Transverse colon (tissue), 4 donors: ENCODE measurements around the gene G6PC2. TPM values are rescaled to one million over a fixed set of nuclear protein-coding genes. Genes with fewer than 3 reads are reported as not detected.
"Not testable (repeated sequence)": the region's sequence is repeated elsewhere in the genome, so short reads cannot be mapped to it uniquely, and the experiment has no call there.

Experiments used
- DNase-seq: peaks from one replicate; pipeline ENCODE4 v3.0.0-alpha.2; 2019
- H3K27ac ChIP-seq, 4 donors: fragments of 200-600 bp; sonication (generic); 2 replicates each; pipeline ENCODE4 v1.5.1; 2016 to 2018; ENCODE audit warnings: inconsistent platforms in 4 of 4
- H3K27me3 ChIP-seq: fragments of 200-600 bp; sonication (generic); 2 replicates; pipeline ENCODE4 v1.5.1; 2017; ENCODE audit warnings: inconsistent platforms
- H3K36me3 ChIP-seq, 4 donors: fragments of 200-600 bp; sonication (generic); 2 replicates each; pipeline ENCODE4 v1.5.1; 2017 to 2019; ENCODE audit warnings: inconsistent platforms in 4 of 4
- H3K4me1 ChIP-seq, 4 donors: fragments of 200-600 bp; sonication (generic); 2 replicates each; pipeline ENCODE4 v1.5.1; 2017 to 2020; ENCODE audit warnings: inconsistent platforms in 4 of 4
- H3K4me3 ChIP-seq, 4 donors: fragments of 200-600 bp; sonication (generic); 1 replicate in 1 of 4; 2 replicates in 3 of 4; pipeline versions ENCODE4 v1.5.1 to v1.6.1; 2017 to 2019; ENCODE audit warnings: inconsistent platforms in 4 of 4
- H3K9me3 ChIP-seq, 2 donors: fragments of 200-600 bp; sonication (generic); 2 replicates each; pipeline ENCODE4 v1.5.1; 2017 to 2019; ENCODE audit warnings: inconsistent platforms in 2 of 2
- CTCF ChIP-seq, 5 experiments: fragments of 200-600 bp in 3 of 5; fragments of 450-650 bp in 2 of 5; sonication (generic) in 3 of 5; IDR thresholded peaks; 1 replicate in 2 of 5; 2 replicates in 3 of 5; pipeline ENCODE4 v1.5.1; 2016 to 2017; ENCODE audit warnings: antibody characterized with exemption in 5 of 5, inconsistent platforms in 3 of 5, mild to moderate bottlenecking in 2 of 5, moderate library complexity in 1 of 5
- EP300 ChIP-seq: sonication (generic); formaldehyde crosslinking; IDR thresholded peaks from one replicate; pipeline ENCODE4 v1.6.1; 2017; ENCODE audit warnings: antibody characterized with exemption, low read depth
- POLR2A ChIP-seq: fragments of 450-650 bp; IDR thresholded peaks from one replicate; pipeline ENCODE4 v1.6.1; 2016; ENCODE audit warnings: antibody characterized with exemption, mild to moderate bottlenecking, moderate library complexity
- POLR2AphosphoS5 ChIP-seq, 3 donors: sonication (generic); formaldehyde crosslinking; IDR thresholded peaks; one replicate each; pipeline ENCODE4 v1.6.1; 2016; ENCODE audit warnings: antibody characterized with exemption in 3 of 3
- WGBS, 2 donors: methylation state at CpG; one replicate each; pipeline ENCODE4 v1.1.5; 2018; ENCODE audit warnings: low coverage in 1 of 2; 5-methylcytosine and 5-hydroxymethylcytosine counted together
- in situ Hi-C, 4 donors: fragments of 200-750 bp; cut with MboI; loops; one replicate each; pipeline versions ENCODE4 v1.15.0 to v1.15.1; 2017; ENCODE audit warnings: low sequenced_read_pairs in 3 of 4, low pct_ligation_motif_present in 1 of 4, low pct_unique_long_range_greater_than_20kb in 1 of 4
- intact Hi-C: fragments of 100-400 bp; cut with DNase I; formaldehyde crosslinking; loops from one replicate; pipeline ENCODE4 v1.15.1; 2023; ENCODE audit warnings: low total_unique reads
- total RNA-seq, 4 donors: library from RNA; depleted of rRNA; stranded (reverse); fragments of >200 nt; gene quantifications; one replicate each; pipeline ENCODE4 v1.1.0, GENCODE V29; 2016

G6PC2 gene
- total RNA-seq, 4 donors from 2014 or later, result 0.55 to 0.79 TPM; not detected in 2

- TF ChIP-seq CTCF (IDR thresholded peaks at IDR 0.05) (no peak), POLR2AphosphoS5 (IDR thresholded peaks at IDR 0.05) (peak in 2 of 3 donors; percentile 10 to 40)
- no peaks in the 10 kb centered on the region for H3K9me3 ChIP-seq
- peak; percentile 27 for DNase-seq
- no peak overlapping the region for H3K4me3 ChIP-seq
- in situ Hi-C loops (no loop called here), intact Hi-C loops (no loop called here)
- WGBS, 2 donors, result 65 to 71% methylated on average over 3 to 6 of the region's 6 CpGs
- H3K4me1 ChIP-seq, result peaks cover 0 to 8% (median 2%) of the 10 kb centered on the region in 4 donors
- H3K36me3 ChIP-seq, result no peaks in the 10 kb centered on the region
- peak overlapping the region in 2 of 4 donors; percentile 4 to 33 for H3K27ac ChIP-seq
- H3K27me3 ChIP-seq, result no peaks in the 10 kb centered on the region
Measured at GRCh38 chr2:168874368-168875054, 26.6 kb upstream of the G6PC2 start.

GRCh38 chr2:168882163-168882562, 18.9 kb upstream of the G6PC2 start:
- H3K9me3 ChIP-seq, DNase-seq, intact Hi-C loops, H3K27me3 ChIP-seq, H3K4me3 ChIP-seq, H3K4me1 ChIP-seq, H3K36me3 ChIP-seq, in situ Hi-C loops, H3K27ac ChIP-seq: not testable (repeated sequence)
- 85 to 98% methylated on average over 5 to 12 of the region's 12 CpGs for WGBS, 2 donors

GRCh38 chr2:168884975-168885374, 16.1 kb upstream of the G6PC2 start:
- H3K4me3 ChIP-seq, result no peak overlapping the region
- TF ChIP-seq POLR2A, result no peak
- TF ChIP-seq POLR2AphosphoS5 (IDR thresholded peaks at IDR 0.05), result no peak
- TF ChIP-seq EP300, result no peak
- no peak for TF ChIP-seq CTCF (IDR thresholded peaks at IDR 0.05)
- in situ Hi-C loops, result no loop called here
- H3K9me3 ChIP-seq, result no peaks in the 10 kb centered on the region
- DNase-seq, result no peak
- no peak overlapping the region for H3K27ac ChIP-seq
- intact Hi-C loops, result no loop called here
- H3K4me1 ChIP-seq, result peaks cover 0 to 8% (median 5%) of the 10 kb centered on the region in 4 donors
- no peaks in the 10 kb centered on the region for H3K36me3 ChIP-seq
- H3K27me3 ChIP-seq, result no peaks in the 10 kb centered on the region
- 100% methylated on average over 1 of the region's 1 CpG for WGBS, 2 donors

GRCh38 chr2:168889635-168890005, 11.5 kb upstream of the G6PC2 start:
- H3K4me3 ChIP-seq, result peak overlapping the region in 3 of 4 donors; percentile 42 to 69 (median 52)
- no peaks in the 10 kb centered on the region for H3K36me3 ChIP-seq
- no peaks in the 10 kb centered on the region for H3K9me3 ChIP-seq
- intact Hi-C loops, result no loop called here
- in situ Hi-C loops, result no loop called here
- H3K27ac ChIP-seq, result no peak overlapping the region
- no peak for TF ChIP-seq CTCF (IDR thresholded peaks at IDR 0.05)
- TF ChIP-seq POLR2A, result no peak
- TF ChIP-seq EP300, result no peak
- TF ChIP-seq POLR2AphosphoS5 (IDR thresholded peaks at IDR 0.05), result no peak
- peaks cover 0 to 12% (median 7%) of the 10 kb centered on the region in 4 donors for H3K4me1 ChIP-seq
- H3K27me3 ChIP-seq, result no peaks in the 10 kb centered on the region
- no peak for DNase-seq
- 32 to 57% methylated on average over 2 to 3 of the region's 3 CpGs for WGBS, 2 donors
